ENCODE data around the gene IGF2R.

DNA sequence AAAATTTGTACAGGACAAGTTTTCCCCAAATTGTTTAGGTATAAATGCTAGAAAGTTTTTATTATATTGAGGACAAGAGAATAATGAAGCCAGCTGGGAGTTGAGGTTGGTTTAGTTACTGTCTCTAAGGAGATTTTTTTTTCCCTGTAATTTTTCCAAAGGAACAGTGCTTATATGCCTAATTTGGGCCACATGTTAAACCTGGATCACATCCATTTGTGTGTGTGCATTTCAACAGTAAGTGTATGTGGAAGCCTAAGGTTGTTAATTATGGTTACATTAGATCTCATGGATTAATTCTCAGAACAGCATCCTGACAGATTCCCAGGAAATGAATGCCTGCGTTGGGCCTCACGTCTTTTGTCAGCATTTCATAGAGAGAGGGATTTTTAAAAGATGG, 4.5 kb downstream of the IGF2R start:
- TF ChIP-seq, protein P1, sequence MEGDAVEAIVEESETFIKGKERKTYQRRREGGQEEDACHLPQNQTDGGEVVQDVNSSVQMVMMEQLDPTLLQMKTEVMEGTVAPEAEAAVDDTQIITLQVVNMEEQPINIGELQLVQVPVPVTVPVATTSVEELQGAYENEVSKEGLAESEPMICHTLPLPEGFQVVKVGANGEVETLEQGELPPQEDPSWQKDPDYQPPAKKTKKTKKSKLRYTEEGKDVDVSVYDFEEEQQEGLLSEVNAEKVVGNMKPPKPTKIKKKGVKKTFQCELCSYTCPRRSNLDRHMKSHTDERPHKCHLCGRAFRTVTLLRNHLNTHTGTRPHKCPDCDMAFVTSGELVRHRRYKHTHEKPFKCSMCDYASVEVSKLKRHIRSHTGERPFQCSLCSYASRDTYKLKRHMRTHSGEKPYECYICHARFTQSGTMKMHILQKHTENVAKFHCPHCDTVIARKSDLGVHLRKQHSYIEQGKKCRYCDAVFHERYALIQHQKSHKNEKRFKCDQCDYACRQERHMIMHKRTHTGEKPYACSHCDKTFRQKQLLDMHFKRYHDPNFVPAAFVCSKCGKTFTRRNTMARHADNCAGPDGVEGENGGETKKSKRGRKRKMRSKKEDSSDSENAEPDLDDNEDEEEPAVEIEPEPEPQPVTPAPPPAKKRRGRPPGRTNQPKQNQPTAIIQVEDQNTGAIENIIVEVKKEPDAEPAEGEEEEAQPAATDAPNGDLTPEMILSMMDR (optimal IDR thresholded peaks at IDR 0.05 in 1 of 3, IDR thresholded peaks at IDR 0.05 in 1 of 3, conservative IDR thresholded peaks at IDR 0.05 in 1 of 3; ENCODE audit: extremely low read depth in 1 of 3, insufficient read depth in 2 of 3, low read length in 3 of 3), result no peak
- TF ChIP-seq EZH2 (IDR thresholded peaks at IDR 0.05; ENCODE audit: low read length), result no peak

Data from keratinocyte (primary cell).